Memory B cell (primary cell): ENCODE data around the gene MRRF.

Experiments
- ATAC-seq: fragments of 150-1000 bp; cut with Tn5 transposase; 2 replicates; pipeline ENCODE4 v1.10.0; 2021; ENCODE audit warnings: low read depth, mild to moderate bottlenecking, moderate library complexity
- DNase-seq, 2 donors: peaks; one replicate each; pipeline ENCODE4 v3.0.0; 2022; ENCODE audit warnings: low spot score in 2 of 2
- H3K27ac Mint-ChIP-seq: one replicate; pipeline ENCODE4 v1.8.0; 2022; ENCODE audit warnings: mild to moderate bottlenecking, moderate library complexity, mixed read lengths
- H3K27me3 Mint-ChIP-seq: one replicate; pipeline ENCODE4 v1.8.0; 2022; ENCODE audit warnings: mixed read lengths
- H3K36me3 Mint-ChIP-seq: one replicate; pipeline ENCODE4 v1.8.0; 2022; ENCODE audit warnings: mild to moderate bottlenecking, mixed read lengths
- H3K4me1 Mint-ChIP-seq: one replicate; pipeline ENCODE4 v1.8.0; 2022; ENCODE audit warnings: mixed read lengths
- H3K4me3 Mint-ChIP-seq: one replicate; pipeline ENCODE4 v1.8.0; 2022; ENCODE audit warnings: mild to moderate bottlenecking, moderate library complexity, mixed read lengths
- H3K9me3 Mint-ChIP-seq: one replicate; pipeline ENCODE4 v1.8.0; 2022; ENCODE audit warnings: mixed read lengths

Gene MRRF

GRCh38 chr9:122372856-122373845 lies 108.5 kb downstream of the MRRF start:
- Mint-ChIP-seq H3K36me3 (peaks cover 6% of the 10 kb centered on the region), H3K27me3 (no peaks in the 10 kb centered on the region), H3K9me3 (peaks cover 2% of the 10 kb centered on the region), H3K27ac (no peak overlapping the region), H3K4me1 (peaks cover 39% of the 10 kb centered on the region), H3K4me3 (no peak overlapping the region)
- ATAC-seq (no peak), DNase-seq (no peak)

- DNase-seq: no peak
- Mint-ChIP-seq H3K27ac (no peak overlapping the region), H3K27me3 (no peaks in the 10 kb centered on the region), H3K36me3 (peaks cover 24% of the 10 kb centered on the region), H3K4me1 (peaks cover 38% of the 10 kb centered on the region), H3K9me3 (no peaks in the 10 kb centered on the region), H3K4me3 (no peak overlapping the region)
- no peak for ATAC-seq
Observed at GRCh38 chr9:122374885-122375420, 110.3 kb downstream of the MRRF start.

- no peaks in the 10 kb centered on the region for H3K9me3 Mint-ChIP-seq
- peaks cover 30% of the 10 kb centered on the region for H3K36me3 Mint-ChIP-seq
- H3K4me3 Mint-ChIP-seq: no peak overlapping the region
- no peak overlapping the region for H3K27ac Mint-ChIP-seq
- no peaks in the 10 kb centered on the region for H3K27me3 Mint-ChIP-seq
- H3K4me1 Mint-ChIP-seq: peaks cover 25% of the 10 kb centered on the region
- DNase-seq: no peak
- no peak for ATAC-seq
Observed at GRCh38 chr9:122376796-122377195, 112.1 kb downstream of the MRRF start.

- H3K9me3 Mint-ChIP-seq: no peaks in the 10 kb centered on the region
- H3K27me3 Mint-ChIP-seq: no peaks in the 10 kb centered on the region
- H3K27ac Mint-ChIP-seq: no peak overlapping the region
- DNase-seq (no peak), ATAC-seq (no peak)
- no peak overlapping the region for H3K4me3 Mint-ChIP-seq
- H3K4me1 Mint-ChIP-seq: peaks cover 21% of the 10 kb centered on the region
- peaks cover 30% of the 10 kb centered on the region for H3K36me3 Mint-ChIP-seq
Observed at GRCh38 chr9:122377241-122378164, 112.8 kb downstream of the MRRF start.

- Mint-ChIP-seq H3K27me3 (no peaks in the 10 kb centered on the region), H3K4me3 (no peak overlapping the region), H3K9me3 (no peaks in the 10 kb centered on the region), H3K27ac (no peak overlapping the region), H3K4me1 (peaks cover 17% of the 10 kb centered on the region), H3K36me3 (peaks cover 35% of the 10 kb centered on the region)
- ATAC-seq (no peak), DNase-seq (no peak)
Observed at GRCh38 chr9:122378236-122378635, 113.6 kb downstream of the MRRF start.

- peaks cover 17% of the 10 kb centered on the region for H3K4me1 Mint-ChIP-seq
- H3K27me3 Mint-ChIP-seq: no peaks in the 10 kb centered on the region
- DNase-seq: no peak
- no peak overlapping the region for H3K4me3 Mint-ChIP-seq
- peaks cover 35% of the 10 kb centered on the region for H3K36me3 Mint-ChIP-seq
- no peak for ATAC-seq
- no peaks in the 10 kb centered on the region for H3K9me3 Mint-ChIP-seq
- no peak overlapping the region for H3K27ac Mint-ChIP-seq
Observed at GRCh38 chr9:122379340-122379739, 114.7 kb downstream of the MRRF start.

GRCh38 chr9:122380293-122380692 lies 115.6 kb downstream of the MRRF start:
- H3K27ac Mint-ChIP-seq: no peak overlapping the region
- no peaks in the 10 kb centered on the region for H3K9me3 Mint-ChIP-seq
- peaks cover 17% of the 10 kb centered on the region for H3K4me1 Mint-ChIP-seq
- H3K36me3 Mint-ChIP-seq: peaks cover 38% of the 10 kb centered on the region
- H3K4me3 Mint-ChIP-seq: no peak overlapping the region
- no peaks in the 10 kb centered on the region for H3K27me3 Mint-ChIP-seq
- no peak for ATAC-seq
- DNase-seq: no peak
